ENCODE measurements around the gene NIN. TPM values are rescaled to one million over a fixed set of nuclear protein-coding genes. Genes with fewer than 3 reads are reported as not detected.

NIN gene
- total RNA-seq, 6 experiments from 2014 or later: 6.4 to 10.9 (median 7.5) TPM

DNA sequence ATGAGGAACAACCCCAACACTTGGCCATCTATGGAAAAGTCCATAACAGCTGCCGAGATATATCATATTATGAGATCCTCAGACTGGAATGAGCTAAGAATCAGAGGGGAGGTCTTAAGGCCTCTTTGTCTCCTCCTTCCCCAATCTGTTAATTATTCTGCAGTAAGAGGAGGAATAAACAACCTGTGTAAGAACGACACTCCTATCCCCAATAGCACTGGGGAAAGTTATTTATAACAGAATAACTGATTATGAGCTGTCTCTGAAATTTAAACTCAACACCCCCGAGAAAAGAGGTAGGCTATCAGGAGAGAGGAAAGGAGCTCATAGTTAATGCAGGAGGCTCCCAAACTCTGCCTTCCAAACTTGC lies 68.0 kb downstream of the NIN start:
- intact Hi-C loops (cut with DNase I): loop anchor here in 1 of 2 donors (10.0 kb wide), 1 partner anchor 138 kb away; no protein-coding TSS in a partner anchor
- no peak overlapping the region for H3K27ac ChIP-seq
- no peak for TF ChIP-seq POLR2A (IDR thresholded peaks at IDR 0.05)
- TF ChIP-seq, protein P1, sequence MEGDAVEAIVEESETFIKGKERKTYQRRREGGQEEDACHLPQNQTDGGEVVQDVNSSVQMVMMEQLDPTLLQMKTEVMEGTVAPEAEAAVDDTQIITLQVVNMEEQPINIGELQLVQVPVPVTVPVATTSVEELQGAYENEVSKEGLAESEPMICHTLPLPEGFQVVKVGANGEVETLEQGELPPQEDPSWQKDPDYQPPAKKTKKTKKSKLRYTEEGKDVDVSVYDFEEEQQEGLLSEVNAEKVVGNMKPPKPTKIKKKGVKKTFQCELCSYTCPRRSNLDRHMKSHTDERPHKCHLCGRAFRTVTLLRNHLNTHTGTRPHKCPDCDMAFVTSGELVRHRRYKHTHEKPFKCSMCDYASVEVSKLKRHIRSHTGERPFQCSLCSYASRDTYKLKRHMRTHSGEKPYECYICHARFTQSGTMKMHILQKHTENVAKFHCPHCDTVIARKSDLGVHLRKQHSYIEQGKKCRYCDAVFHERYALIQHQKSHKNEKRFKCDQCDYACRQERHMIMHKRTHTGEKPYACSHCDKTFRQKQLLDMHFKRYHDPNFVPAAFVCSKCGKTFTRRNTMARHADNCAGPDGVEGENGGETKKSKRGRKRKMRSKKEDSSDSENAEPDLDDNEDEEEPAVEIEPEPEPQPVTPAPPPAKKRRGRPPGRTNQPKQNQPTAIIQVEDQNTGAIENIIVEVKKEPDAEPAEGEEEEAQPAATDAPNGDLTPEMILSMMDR (IDR thresholded peaks at IDR 0.05): no peak
- WGBS (ENCODE audit: insufficient coverage, low coverage, low lambda C conversion rate, missing lambda C conversion rate): 86% methylated on average over 3 of the region's 3 CpGs
- no peaks in the 10 kb centered on the region for H3K4me1 ChIP-seq
- H3K27me3 ChIP-seq: no peaks in the 10 kb centered on the region
- ATAC-seq (no peak), DNase-seq (no peak)
- no peak overlapping the region for H3K4me3 ChIP-seq
- H3K36me3 ChIP-seq: peaks cover 0 to 10% (median 5%) of the 10 kb centered on the region in 4 donors
- no peaks in the 10 kb centered on the region for H3K9me3 ChIP-seq

DNA sequence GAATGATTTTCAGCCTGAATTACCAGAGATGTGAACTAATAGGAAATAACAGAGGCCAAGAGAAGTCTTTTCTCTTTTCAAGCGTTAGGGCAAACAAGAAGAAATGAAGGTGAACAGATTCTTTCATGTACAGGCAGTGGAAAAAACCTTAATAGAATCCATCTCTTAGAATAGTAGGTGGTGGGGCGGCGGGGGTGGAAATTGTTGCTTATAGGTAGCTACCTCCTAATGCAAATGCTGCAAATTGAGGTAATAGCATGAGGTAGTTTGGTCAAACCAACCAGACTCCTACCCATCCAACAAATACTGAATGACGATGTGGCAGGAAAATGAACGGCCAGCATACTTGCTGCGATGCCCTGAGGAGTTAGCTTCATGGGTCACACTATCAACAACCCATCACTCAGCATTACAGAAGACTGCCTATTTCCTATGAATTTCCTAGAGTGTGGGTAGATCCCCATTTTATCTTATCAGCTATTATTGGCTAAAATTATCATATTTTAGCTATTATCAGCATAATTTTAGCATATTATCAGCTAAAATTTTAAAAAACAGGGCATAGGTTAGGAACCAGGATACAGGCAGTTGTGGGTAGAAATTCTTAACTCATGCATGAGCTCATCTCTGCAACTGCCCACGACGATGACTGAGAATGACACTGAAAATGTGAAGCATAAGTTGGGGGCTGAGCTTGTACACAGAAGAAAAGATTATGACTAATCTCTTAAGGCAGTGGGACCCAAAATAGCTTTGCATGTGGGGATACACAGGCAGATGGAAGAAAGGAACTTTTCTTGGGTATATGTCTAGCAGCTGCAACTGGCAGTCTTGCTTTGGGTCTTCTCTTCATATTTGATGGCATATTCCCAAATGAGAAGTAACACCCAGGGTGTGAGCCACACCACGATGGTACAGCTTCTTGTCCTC lies 68.7 kb downstream of the NIN start:
- no peak for ATAC-seq
- Histone ChIP-seq H3K4me3 (no peak overlapping the region), H3K27ac (no peak overlapping the region), H3K4me1 (no peaks in the 10 kb centered on the region), H3K36me3 (peaks cover 0 to 10% (median 5%) of the 10 kb centered on the region in 4 donors), H3K9me3 (no peaks in the 10 kb centered on the region), H3K27me3 (no peaks in the 10 kb centered on the region)
- WGBS (ENCODE audit: insufficient coverage, low coverage, low lambda C conversion rate, missing lambda C conversion rate): 84% methylated on average over 7 of the region's 9 CpGs
- DNase-seq: no peak
- intact Hi-C loops (cut with DNase I): loop anchor here in 1 of 2 donors (10.0 kb wide), 1 partner anchor 137 kb away; no protein-coding TSS in a partner anchor
- TF ChIP-seq, protein P1 (IDR thresholded peaks at IDR 0.05): no peak
- TF ChIP-seq POLR2A (IDR thresholded peaks at IDR 0.05): no peak

DNA sequence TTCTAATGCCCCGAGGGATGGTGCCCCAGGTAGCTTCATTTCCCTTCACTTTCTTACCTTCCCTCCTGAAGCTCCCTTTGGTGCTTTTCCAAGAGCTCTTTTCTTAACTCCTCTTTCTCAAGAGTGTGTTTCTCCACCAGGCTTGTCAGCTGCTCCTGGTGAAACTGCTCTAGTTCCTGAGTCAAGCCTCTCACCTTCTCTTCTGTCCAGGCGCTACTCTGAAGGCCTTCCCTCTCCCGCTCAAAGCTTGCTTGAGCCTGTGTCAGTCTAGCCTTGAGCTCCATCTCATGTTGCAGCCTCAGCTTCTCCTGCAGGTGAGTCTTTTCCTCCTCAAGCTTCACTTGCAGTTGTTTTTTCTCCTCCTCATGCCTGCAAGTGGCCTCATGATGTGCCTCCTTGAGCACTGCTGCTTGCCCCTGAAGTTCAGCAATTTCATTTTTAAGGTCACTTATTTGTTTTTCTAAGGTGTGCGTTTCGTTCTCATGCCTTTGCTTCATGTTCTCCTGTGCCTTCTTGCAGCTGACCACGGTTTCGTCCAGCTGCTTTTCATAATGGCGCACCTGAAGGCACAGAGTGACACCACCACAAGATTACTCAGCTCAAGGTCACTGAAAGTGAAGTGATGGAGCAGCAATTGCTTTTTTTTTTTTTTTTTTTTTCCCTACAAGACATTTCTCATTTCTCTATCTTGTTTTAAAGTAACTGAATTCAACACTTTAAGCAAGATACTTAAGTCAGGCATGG lies 71.0 kb downstream of the NIN start:
- H3K4me3 ChIP-seq: no peak overlapping the region
- 95% methylated on average over 8 of the region's 8 CpGs for WGBS (ENCODE audit: insufficient coverage, low coverage, low lambda C conversion rate, missing lambda C conversion rate)
- no peak overlapping the region for H3K27ac ChIP-seq
- no peak for DNase-seq
- TF ChIP-seq POLR2A (IDR thresholded peaks at IDR 0.05): no peak
- TF ChIP-seq, protein P1 (IDR thresholded peaks at IDR 0.05): no peak
- intact Hi-C loops (cut with DNase I): loop anchor here in 1 of 2 donors (10.0 kb wide), 1 partner anchor 135 kb away; no protein-coding TSS in a partner anchor
- no peaks in the 10 kb centered on the region for H3K4me1 ChIP-seq
- no peaks in the 10 kb centered on the region for H3K27me3 ChIP-seq
- no peaks in the 10 kb centered on the region for H3K9me3 ChIP-seq
- H3K36me3 ChIP-seq: peaks cover 0 to 7% (median 5%) of the 10 kb centered on the region in 4 donors
- ATAC-seq: no peak

DNA sequence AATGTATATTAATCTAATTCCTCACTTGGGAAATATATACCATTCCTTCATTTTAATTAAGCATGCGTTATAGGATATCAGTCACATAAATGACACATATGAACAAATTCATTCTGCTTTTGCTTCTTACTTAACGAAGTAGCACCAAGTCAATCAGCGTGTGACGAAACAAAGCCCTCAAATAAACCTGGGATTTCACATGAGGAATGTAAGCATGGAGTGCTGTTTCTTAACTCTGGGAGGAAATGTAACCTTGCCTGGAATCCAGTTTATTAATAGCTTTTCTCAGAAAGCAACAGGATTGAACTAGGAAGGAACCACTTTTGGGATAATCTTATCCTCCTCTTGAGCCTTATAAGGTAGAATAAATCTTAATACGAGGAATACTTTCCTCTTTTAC lies 72.0 kb downstream of the NIN start:
- Histone ChIP-seq H3K9me3 (no peaks in the 10 kb centered on the region), H3K36me3 (peaks cover 0 to 7% (median 5%) of the 10 kb centered on the region in 4 donors), H3K27ac (no peak overlapping the region), H3K4me3 (no peak overlapping the region), H3K4me1 (no peaks in the 10 kb centered on the region), H3K27me3 (no peaks in the 10 kb centered on the region)
- no peak for TF ChIP-seq POLR2A (IDR thresholded peaks at IDR 0.05)
- TF ChIP-seq, protein P1 (IDR thresholded peaks at IDR 0.05): no peak
- DNase-seq: no peak
- intact Hi-C loops (cut with DNase I): no loop called here
- no peak for ATAC-seq
- WGBS (ENCODE audit: insufficient coverage, low coverage, low lambda C conversion rate, missing lambda C conversion rate): 92% methylated on average over 5 of the region's 5 CpGs

Data from right lobe of liver (tissue), 6 donors.